Kasumi-1 (cell line): ENCODE results near the gene GIMAP1.

Experiments
- DNase-seq, 2 experiments: peaks; one replicate each; lab custom pipeline; 2025; lab: John Stamatoyannopoulos, UW

GIMAP1 gene

GRCh38 chr7:150722431-150722931 lies 6.1 kb downstream of the GIMAP1 start:
- DNase-seq: no peak

DNA sequence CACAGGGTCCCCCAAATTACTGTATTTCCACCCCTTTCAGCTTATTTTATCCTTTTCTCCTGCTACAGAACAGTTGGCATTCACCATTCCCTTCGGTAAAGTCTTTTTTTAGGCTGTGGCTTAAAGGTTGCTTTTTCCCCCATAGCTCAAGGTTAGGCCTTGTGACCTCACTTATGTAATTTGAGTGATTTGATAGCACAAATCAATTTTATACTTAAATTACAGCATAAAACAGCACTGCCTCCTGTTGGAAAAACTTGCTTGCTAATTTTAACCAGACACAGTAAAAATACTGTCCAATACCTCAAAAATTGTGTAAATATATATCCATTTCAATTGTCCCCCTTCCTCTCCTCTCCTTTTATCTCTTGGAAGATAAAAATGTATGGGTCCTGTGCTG lies 7.1 kb downstream of the GIMAP1 start:
- DNase-seq: no peak

DNA sequence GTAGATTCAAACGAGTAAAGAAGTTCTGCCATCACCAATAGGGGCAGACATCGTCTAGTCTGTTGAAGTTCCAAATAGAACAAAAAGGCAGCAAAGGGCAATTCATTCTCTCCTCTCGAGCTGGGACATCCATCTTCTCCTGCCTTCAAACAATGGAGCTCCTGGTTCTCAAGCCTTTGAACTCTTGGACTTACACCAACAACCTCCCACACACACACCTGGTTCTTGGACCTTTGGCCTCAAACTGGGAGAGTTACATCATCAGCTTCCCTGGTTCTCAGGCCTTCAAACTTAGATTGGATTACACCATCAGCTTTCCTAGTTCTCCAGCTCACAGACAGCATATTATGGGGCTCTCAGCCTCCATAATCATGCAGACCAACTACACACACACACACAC lies 11.0 kb downstream of the GIMAP1 start:
- no peak for DNase-seq

GRCh38 chr7:150728011-150728410 lies 11.6 kb downstream of the GIMAP1 start:
- DNase-seq: no peak

GRCh38 chr7:150728609-150729008 lies 12.2 kb downstream of the GIMAP1 start:
- no peak for DNase-seq

GRCh38 chr7:150731916-150732315 lies 15.5 kb downstream of the GIMAP1 start:
- DNase-seq: no peak

DNA sequence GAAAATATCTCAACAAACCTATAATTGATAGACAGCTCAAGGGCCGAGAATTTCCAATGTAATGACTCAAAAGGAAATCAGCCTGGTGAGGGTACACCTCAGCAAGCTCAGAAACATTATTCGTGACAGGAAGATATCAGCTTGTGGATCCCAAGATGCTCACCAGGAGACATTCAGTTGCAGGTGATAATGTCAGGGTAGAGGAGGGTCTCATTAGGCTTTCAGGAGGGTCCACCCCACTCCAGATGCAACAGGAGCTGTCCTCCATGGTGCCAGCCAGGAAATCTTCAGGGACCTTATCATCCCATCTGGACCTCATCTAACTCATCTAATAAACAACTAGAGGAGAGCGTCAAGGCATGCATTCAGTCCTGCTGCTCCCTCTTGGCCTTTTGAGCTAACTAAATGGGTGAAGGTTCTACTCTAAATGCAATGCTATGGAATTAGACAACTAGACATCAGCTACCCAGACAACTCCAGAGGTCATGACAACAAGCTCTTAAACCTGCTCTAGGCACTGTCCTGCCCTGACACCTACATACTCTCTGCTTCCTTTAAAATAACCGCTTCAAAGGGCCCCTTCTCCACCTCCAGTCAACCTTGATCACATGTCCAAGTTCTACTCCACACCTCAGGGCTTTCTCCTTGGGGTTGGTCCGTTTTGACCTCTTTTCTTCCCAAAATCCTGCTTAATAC lies 16.5 kb downstream of the GIMAP1 start:
- no peak for DNase-seq

- DNase-seq: no peak
Measured at GRCh38 chr7:150733482-150734095, 17.2 kb downstream of the GIMAP1 start.

GRCh38 chr7:150734254-150734653 lies 17.8 kb downstream of the GIMAP1 start:
- DNase-seq: no peak

DNA sequence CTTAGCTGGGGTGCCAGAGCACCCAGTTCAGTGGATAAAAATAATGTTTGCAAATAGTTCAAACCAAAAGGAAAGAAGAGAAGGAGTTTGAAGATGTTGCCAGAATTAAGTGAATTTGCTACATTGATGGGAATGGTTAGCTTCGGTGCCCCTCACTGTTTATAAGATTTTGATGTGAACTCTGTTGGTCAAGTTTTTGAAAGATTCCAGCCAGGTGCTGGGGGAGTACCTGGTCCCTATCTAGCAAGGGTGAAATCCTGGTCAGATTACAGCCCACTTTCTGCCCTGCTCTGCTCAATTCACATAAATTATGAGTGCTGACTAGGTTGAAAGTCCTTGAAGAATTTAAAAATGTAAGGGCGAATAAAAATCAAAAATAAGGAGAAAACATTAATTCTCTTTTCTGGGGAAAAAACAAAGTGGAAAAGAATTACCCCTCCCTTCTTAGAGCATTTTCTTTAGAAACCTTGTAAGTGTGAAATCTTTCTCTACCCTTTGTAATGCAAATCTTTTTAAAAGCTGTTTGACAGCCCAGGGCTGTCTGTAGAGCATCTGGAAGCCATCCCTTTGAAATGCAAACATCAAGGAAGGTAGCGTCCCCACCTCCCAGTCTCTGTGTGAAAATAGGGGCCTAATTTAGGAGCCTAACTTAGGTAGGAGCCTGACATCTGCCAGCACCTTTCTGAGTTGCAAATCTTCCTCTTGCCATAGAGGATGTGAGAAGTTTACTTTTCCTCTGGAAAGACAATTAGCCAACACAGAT lies 19.4 kb downstream of the GIMAP1 start:
- no peak for DNase-seq

DNA sequence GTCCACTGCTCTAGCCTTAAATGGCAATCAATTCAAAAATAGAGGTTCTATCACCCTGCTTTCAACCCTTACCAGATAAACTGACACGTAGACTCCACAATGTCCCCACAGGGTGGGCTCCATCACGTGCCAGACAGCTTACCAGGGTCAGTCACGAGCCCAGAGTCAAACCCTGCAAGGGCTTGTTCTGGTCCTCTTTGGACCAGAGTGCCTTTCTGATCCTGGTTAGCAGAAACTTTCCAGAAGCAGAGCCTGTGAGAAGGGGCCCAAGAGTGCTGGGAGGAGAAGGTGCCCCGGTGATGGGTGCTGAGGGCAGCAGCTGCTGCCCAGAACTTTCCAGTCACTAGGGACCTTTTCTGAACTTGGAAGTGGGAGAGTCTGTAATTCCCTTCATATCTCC lies 20.5 kb downstream of the GIMAP1 start:
- DNase-seq: no peak

GRCh38 chr7:150737265-150738055 lies 21.0 kb downstream of the GIMAP1 start, which contains the start of gene GIMAP5:
TSS of gene GIMAP5 (plus strand) at chr7:150737418. CDS start at chr7:150740885, 3,467 bp downstream.
- DNase-seq: peak; percentile 9 to 42

- no peak for DNase-seq
Measured at GRCh38 chr7:150738092-150738491, 21.7 kb downstream of the GIMAP1 start.

GRCh38 chr7:150738591-150739001 lies 22.2 kb downstream of the GIMAP1 start:
- no peak for DNase-seq

DNA sequence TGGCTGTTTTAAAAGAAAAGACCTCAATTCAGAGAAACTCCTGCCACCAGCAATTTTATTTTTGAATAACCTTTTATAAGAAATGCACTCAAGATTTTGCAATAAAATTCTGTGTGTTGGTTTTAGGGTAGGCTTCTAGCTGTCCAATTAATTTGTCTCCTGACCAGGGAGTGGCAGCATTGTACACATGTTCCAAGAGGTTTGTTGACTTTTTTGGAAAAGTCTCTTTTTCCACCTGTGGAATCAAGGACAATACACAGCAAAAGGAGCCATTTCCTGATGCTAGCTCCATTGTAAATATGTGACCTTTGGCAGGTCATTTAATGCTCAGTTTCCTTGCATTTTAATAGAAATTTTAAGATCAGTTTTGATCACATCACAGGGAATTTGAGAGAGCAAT lies 22.6 kb downstream of the GIMAP1 start:
- peak in 1 of 2 experiments; percentile 24 for DNase-seq

DNA sequence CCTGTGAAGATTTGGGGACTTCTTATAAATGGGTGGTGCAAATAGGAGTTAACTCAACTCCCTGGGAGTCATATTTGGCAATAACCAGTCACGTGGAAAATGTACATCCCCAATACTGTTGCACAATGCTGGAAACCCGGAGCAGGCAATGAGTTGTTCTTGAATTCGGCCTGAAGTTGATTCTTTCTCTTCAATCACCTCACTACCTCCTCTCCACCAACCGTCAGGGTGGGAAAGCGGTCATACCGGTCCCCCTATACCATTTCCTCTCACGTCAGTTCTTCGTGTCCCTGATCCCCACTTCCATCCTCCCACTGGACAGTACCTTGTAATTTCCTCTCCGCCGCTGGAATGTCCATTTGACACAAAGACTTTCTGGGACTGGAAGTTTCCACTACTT lies 23.6 kb downstream of the GIMAP1 start:
- no peak for DNase-seq

DNA sequence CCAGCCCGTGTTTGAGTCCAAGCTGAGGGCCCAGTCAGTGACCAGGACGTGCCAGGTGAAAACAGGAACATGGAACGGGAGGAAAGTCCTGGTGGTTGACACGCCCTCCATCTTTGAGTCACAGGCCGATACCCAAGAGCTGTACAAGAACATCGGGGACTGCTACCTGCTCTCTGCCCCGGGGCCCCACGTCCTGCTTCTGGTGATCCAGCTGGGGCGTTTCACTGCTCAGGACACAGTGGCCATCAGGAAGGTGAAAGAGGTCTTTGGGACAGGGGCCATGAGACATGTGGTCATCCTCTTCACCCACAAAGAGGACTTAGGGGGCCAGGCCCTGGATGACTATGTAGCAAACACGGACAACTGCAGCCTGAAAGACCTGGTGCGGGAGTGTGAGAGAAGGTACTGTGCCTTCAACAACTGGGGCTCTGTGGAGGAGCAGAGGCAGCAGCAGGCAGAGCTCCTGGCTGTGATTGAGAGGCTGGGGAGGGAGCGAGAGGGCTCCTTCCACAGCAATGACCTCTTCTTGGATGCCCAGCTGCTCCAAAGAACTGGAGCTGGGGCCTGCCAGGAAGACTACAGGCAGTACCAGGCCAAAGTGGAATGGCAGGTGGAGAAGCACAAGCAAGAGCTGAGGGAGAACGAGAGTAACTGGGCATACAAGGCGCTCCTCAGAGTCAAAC lies 26.0 kb downstream of the GIMAP1 start:
- DNase-seq: no peak

GRCh38 chr7:150744041-150744656 lies 27.7 kb downstream of the GIMAP1 start:
- DNase-seq: no peak

DNA sequence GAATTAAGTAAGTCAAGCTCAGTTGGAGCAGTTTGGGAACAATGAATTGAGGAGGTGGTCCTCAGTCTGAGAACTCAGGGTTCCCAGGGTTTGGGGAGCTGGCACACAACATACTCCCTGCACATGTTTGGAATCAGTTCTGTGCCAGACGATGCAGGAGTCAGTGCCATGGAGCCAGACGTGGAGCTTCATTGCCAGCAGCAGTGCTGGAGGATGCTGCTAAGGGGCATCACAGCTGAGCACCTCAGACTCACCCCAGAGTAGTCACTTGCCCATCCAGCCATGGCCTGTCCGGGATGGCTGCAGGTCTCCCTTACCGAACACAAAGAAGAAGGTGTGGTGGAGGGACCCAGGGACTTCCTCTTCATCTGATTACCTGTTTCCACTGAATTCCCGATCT lies 28.7 kb downstream of the GIMAP1 start:
- no peak for DNase-seq

DNA sequence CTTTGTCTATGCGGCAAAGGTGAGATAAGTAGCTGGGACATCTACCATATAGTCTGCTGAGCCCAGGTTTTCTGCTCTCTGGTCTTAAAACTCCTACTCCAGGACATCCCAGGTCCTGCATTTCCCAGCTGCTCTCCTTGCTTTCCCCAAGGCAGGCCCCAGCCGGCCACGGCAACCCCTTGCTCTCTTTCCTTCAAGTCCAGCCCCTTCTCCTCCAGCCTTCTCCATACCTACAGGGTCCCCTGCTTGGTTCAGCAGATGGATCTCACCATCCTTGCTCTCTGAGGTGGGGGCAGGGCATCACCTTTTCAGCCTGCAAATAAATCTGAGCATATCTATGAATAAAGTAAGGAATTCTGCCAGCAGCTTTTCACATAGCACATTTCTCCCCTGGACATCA lies 29.5 kb downstream of the GIMAP1 start:
- no peak for DNase-seq

- no peak for DNase-seq
Measured at GRCh38 chr7:150746921-150747320, 30.5 kb downstream of the GIMAP1 start.
